Hepatocyte (in vitro differentiated cells): Measurements from ENCODE around the gene PAPSS1. TPM values are rescaled to one million over a fixed set of nuclear protein-coding genes. Genes with fewer than 3 reads are reported as not detected.

Source experiments
- DNase-seq: peaks from one replicate; pipeline ENCODE4 v3.0.0-alpha.2; 2016; ENCODE audit warnings: low spot score
- H2AFZ ChIP-seq: fragments of 200-600 bp; sonication (generic); 2 replicates; pipeline ENCODE4 v1.6.0; 2016; ENCODE audit warnings: antibody characterized with exemption, mild to moderate bottlenecking
- H3K27ac ChIP-seq: fragments of 200-600 bp; sonication (generic); 2 replicates; pipeline ENCODE4 v1.5.1; 2016; ENCODE audit warnings: mild to moderate bottlenecking
- H3K27me3 ChIP-seq: fragments of 200-600 bp; sonication (generic); 2 replicates; pipeline ENCODE4 v1.6.1; 2016
- H3K36me3 ChIP-seq: fragments of 200-600 bp; sonication (generic); replicated peaks from 2 replicates; pipeline ENCODE4 v1.5.1; 2016; ENCODE audit warnings: low read depth; ENCODE audit not compliant: insufficient read depth
- H3K4me1 ChIP-seq: fragments of 200-600 bp; sonication (generic); 2 replicates; pipeline ENCODE4 v1.5.1; 2016; ENCODE audit warnings: mild to moderate bottlenecking, moderate library complexity; ENCODE audit not compliant: insufficient read depth
- H3K4me2 ChIP-seq: fragments of 200-600 bp; sonication (generic); 2 replicates; pipeline ENCODE4 v1.6.0; 2016
- H3K4me3 ChIP-seq: fragments of 200-600 bp; sonication (generic); 2 replicates; pipeline ENCODE4 v1.5.1; 2016; ENCODE audit warnings: mild to moderate bottlenecking
- H3K79me2 ChIP-seq: fragments of 200-600 bp; sonication (generic); 2 replicates; pipeline ENCODE4 v1.6.0; 2017; ENCODE audit warnings: mild to moderate bottlenecking
- H3K9me2 ChIP-seq: fragments of 200-600 bp; sonication (generic); replicated peaks from 2 replicates; pipeline ENCODE4 v1.6.0; 2017; ENCODE audit warnings: mild to moderate bottlenecking; ENCODE audit not compliant: insufficient read depth
- H3K9me3 ChIP-seq: fragments of 200-600 bp; sonication (generic); 2 replicates; pipeline ENCODE4 v1.5.1; 2016; ENCODE audit warnings: low read depth, mild to moderate bottlenecking
- H4K20me1 ChIP-seq: fragments of 200-600 bp; sonication (generic); 2 replicates; pipeline ENCODE4 v1.6.0; 2016; ENCODE audit warnings: mild to moderate bottlenecking; ENCODE audit not compliant: insufficient read depth, poor library complexity, severe bottlenecking
- CTCF ChIP-seq: fragments of 200-600 bp; sonication (generic); IDR thresholded peaks from 2 replicates; pipeline ENCODE4 v1.5.1; 2016; ENCODE audit warnings: antibody characterized with exemption, mild to moderate bottlenecking; ENCODE audit not compliant: poor library complexity
- EZH2 ChIP-seq: fragments of 200-600 bp; sonication (generic); IDR thresholded peaks from 2 replicates; pipeline ENCODE4 v1.6.1; 2016; ENCODE audit warnings: antibody characterized with exemption, mild to moderate bottlenecking, borderline replicate concordance
- EZH2phosphoT487 ChIP-seq: fragments of 200-600 bp; sonication (generic); IDR thresholded peaks from one replicate; pipeline ENCODE4 v1.6.1; 2018; ENCODE audit warnings: antibody characterized with exemption, mild to moderate bottlenecking, low read depth, moderate library complexity; ENCODE audit not compliant: unreplicated experiment, severe bottlenecking
- WGBS: methylation state at CpG from one replicate; pipeline ENCODE4 v1.1.6; 2016; ENCODE audit warnings: low lambda C conversion rate; ENCODE audit errors: missing lambda C conversion rate; 5-methylcytosine and 5-hydroxymethylcytosine counted together
- polyA plus RNA-seq: library from polyadenylated mRNA; unstranded; fragments of >200 nt; fragmentation: Nextera tagmentation; extraction: Ambion mirVana; gene quantifications from 2 replicates; pipeline ENCODE4 v1.2.1, GENCODE V29; 2016
- total RNA-seq: library from RNA; depleted of rRNA; stranded (reverse); fragments of >200 nt; gene quantifications from 2 replicates; pipeline ENCODE4 v1.2.3, GENCODE V29; 2014

The PAPSS1 gene
- total and polyA plus RNA-seq, 2 experiments from 2014 or later = 102 to 103 TPM

- H3K27ac ChIP-seq = no peak overlapping the region
- DNase-seq = no peak
These were observed 69.8 kb downstream of the PAPSS1 start for GRCh38 chr4:107650251-107650650.

GRCh38 chr4:107648178-107648991 lies 71.6 kb downstream of the PAPSS1 start:
- Histone ChIP-seq H3K9me2 (no peaks in the 10 kb centered on the region), H3K4me2 (no peak overlapping the region), H3K27me3 (no peaks in the 10 kb centered on the region), H2AFZ (no peak overlapping the region), H3K27ac (no peak overlapping the region), H3K9me3 (no peaks in the 10 kb centered on the region), H3K4me3 (no peak overlapping the region), H3K79me2 (peaks cover 18% of the 10 kb centered on the region), H3K36me3 (no peaks in the 10 kb centered on the region), H3K4me1 (no peaks in the 10 kb centered on the region), H4K20me1 (no peaks in the 10 kb centered on the region)
- 85% methylated on average over 8 of the region's 8 CpGs for WGBS
- DNase-seq = no peak
- no peak for TF ChIP-seq EZH2
- no peak for TF ChIP-seq CTCF
- TF ChIP-seq EZH2phosphoT487 = no peak

More at GRCh38 chr4:107650251-107650650, 69.8 kb downstream of the PAPSS1 start:
- no peak overlapping the region for H3K4me2 ChIP-seq
- H3K36me3 ChIP-seq = no peaks in the 10 kb centered on the region
- no peaks in the 10 kb centered on the region for H3K9me3 ChIP-seq
- H3K79me2 ChIP-seq = peaks cover 18% of the 10 kb centered on the region
- no peak overlapping the region for H3K4me3 ChIP-seq
- TF ChIP-seq EZH2phosphoT487 (no peak), CTCF (no peak), EZH2 (no peak)
- no peaks in the 10 kb centered on the region for H4K20me1 ChIP-seq
- no peaks in the 10 kb centered on the region for H3K9me2 ChIP-seq
- no peak overlapping the region for H2AFZ ChIP-seq
- no peaks in the 10 kb centered on the region for H3K27me3 ChIP-seq
- H3K4me1 ChIP-seq = no peaks in the 10 kb centered on the region

GRCh38 chr4:107647591-107647990 lies 72.4 kb downstream of the PAPSS1 start:
- no peak overlapping the region for H3K27ac ChIP-seq
- peaks cover 18% of the 10 kb centered on the region for H3K79me2 ChIP-seq
- H3K36me3 ChIP-seq = no peaks in the 10 kb centered on the region
- no peaks in the 10 kb centered on the region for H4K20me1 ChIP-seq
- WGBS = 74% methylated on average over 4 of the region's 4 CpGs
- no peaks in the 10 kb centered on the region for H3K9me3 ChIP-seq
- H3K4me2 ChIP-seq = no peak overlapping the region
- no peaks in the 10 kb centered on the region for H3K9me2 ChIP-seq
- TF ChIP-seq EZH2phosphoT487 (no peak), CTCF (no peak), EZH2 (no peak)
- H3K27me3 ChIP-seq = no peaks in the 10 kb centered on the region
- DNase-seq = no peak
- no peaks in the 10 kb centered on the region for H3K4me1 ChIP-seq
- H2AFZ ChIP-seq = no peak overlapping the region
- no peak overlapping the region for H3K4me3 ChIP-seq
